ENCODE results near the gene PLA2R1.

PLA2R1 gene

DNA sequence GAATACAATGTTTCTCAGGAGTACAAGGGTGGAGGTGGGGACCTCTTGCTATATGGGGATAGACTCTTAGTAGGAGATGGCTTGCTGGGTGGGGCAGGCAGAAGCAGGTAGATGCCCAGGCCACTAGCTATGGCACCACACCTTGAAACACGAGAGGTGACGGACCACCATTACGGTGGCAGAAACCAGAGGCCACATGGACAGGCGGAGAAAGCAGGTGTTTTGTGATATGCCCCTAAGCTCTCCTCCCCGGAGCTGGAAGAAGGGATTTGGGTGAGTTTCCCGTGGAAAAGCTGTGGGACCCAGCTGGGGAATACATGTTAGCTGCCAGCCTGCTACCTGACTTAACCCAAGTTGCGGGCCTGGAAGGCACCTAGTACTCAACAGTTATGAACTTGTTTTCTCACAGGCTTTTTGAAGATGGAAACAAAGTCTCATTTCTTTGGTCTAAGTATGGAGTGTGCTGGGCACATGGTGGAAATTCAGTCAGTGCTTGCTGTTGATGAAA is 16.7 kb downstream of the PLA2R1 start:
- Histone ChIP-seq H2BK15ac (ENCODE audit: low read length) (no peak overlapping the region), H4K8ac (ENCODE audit: low read depth, low read length) (no peak overlapping the region), H3K4ac (ENCODE audit: low read length) (no peak overlapping the region), H3K18ac (ENCODE audit: low read length) (no peak overlapping the region), H2AFZ (ENCODE audit: low read length) (no peak overlapping the region), H3K4me2 (ENCODE audit: insufficient read depth, low read length, poor library complexity, severe bottlenecking) (no peak overlapping the region), H2BK12ac (ENCODE audit: low read length) (no peak overlapping the region), H4K91ac (ENCODE audit: low read depth, low read length, poor library complexity) (no peak overlapping the region), H3K23ac (ENCODE audit: low read depth, low read length, poor library complexity) (no peak overlapping the region), H3K36me3 (replicated peaks in 1 of 2; ENCODE audit: control insufficient read depth in 2 of 2, insufficient read depth in 2 of 2, low read length in 2 of 2) (no peaks in the 10 kb centered on the region), H3K27ac (replicated peaks; ENCODE audit: low read length) (no peak overlapping the region), H2BK5ac (ENCODE audit: low read length) (no peak overlapping the region), H2AK5ac (ENCODE audit: low read depth, low read length) (no peak overlapping the region), H3K27me3 (ENCODE audit: control insufficient read depth in 3 of 3, insufficient read depth in 3 of 3, low read depth in 1 of 3, low read length in 3 of 3) (peaks cover 0 to 11% (median 0%) of the 10 kb centered on the region in 3 experiments), H3K4me1 (ENCODE audit: control insufficient read depth in 2 of 2, insufficient read depth in 1 of 2, low read depth in 1 of 2, low read length in 2 of 2) (no peaks in the 10 kb centered on the region), H3K79me1 (ENCODE audit: low read depth, low read length) (no peaks in the 10 kb centered on the region), H3K9me3 (replicated peaks in 1 of 2; ENCODE audit: control insufficient read depth in 2 of 2, insufficient read depth in 1 of 2, low read depth in 1 of 2, low read length in 2 of 2) (no peaks in the 10 kb centered on the region), H3K14ac (ENCODE audit: low read length) (no peak overlapping the region), H2BK120ac (ENCODE audit: low read depth, low read length) (no peak overlapping the region), H3K4me3 (ENCODE audit: low read length in 2 of 2) (no peak overlapping the region), H3K9ac (ENCODE audit: low read depth, low read length, poor library complexity) (no peak overlapping the region)
- no peak for DNase-seq (ENCODE audit: low spot score)
- no CpG with 5 or more reads among the region's 7 CpGs for WGBS, 2 donors (ENCODE audit: extremely low coverage in 2 of 2, insufficient read length in 2 of 2, insufficient replicate concordance in 1 of 2)

DNA sequence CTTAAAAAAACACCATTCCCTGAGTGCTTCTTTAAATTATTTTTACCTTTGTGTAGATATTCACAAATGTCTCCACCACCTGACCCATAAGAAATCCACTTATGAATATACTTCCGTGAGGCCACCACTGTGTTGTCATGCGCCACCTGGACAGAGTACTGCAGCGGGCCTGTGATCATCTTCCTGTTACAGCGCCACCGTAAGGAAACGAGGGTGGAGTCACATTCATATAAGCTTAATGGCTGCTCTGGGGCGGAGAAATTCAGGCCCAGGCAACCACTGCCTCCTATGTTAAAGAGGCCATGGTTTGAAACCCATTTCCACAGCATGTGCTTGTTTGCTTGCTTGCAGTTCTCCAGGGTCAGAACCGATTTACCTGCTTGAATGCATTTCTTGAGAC is 17.7 kb downstream of the PLA2R1 start:
- no peak overlapping the region for H3K4me3 ChIP-seq (ENCODE audit: low read length in 2 of 2)
- no peak overlapping the region for H3K23ac ChIP-seq (ENCODE audit: low read depth, low read length, poor library complexity)
- no peaks in the 10 kb centered on the region for H3K4me1 ChIP-seq (ENCODE audit: control insufficient read depth in 2 of 2, insufficient read depth in 1 of 2, low read depth in 1 of 2, low read length in 2 of 2)
- H3K27ac ChIP-seq (replicated peaks; ENCODE audit: low read length), result no peak overlapping the region
- no peak overlapping the region for H2BK15ac ChIP-seq (ENCODE audit: low read length)
- no peak overlapping the region for H3K18ac ChIP-seq (ENCODE audit: low read length)
- no peak overlapping the region for H2BK120ac ChIP-seq (ENCODE audit: low read depth, low read length)
- H3K14ac ChIP-seq (ENCODE audit: low read length), result no peak overlapping the region
- no peak overlapping the region for H2AK5ac ChIP-seq (ENCODE audit: low read depth, low read length)
- no peak overlapping the region for H2AFZ ChIP-seq (ENCODE audit: low read length)
- WGBS, 2 donors (ENCODE audit: extremely low coverage in 2 of 2, insufficient read length in 2 of 2, insufficient replicate concordance in 1 of 2), result no CpG with 5 or more reads among the region's 8 CpGs
- no peak overlapping the region for H3K9ac ChIP-seq (ENCODE audit: low read depth, low read length, poor library complexity)
- no peaks in the 10 kb centered on the region for H3K79me1 ChIP-seq (ENCODE audit: low read depth, low read length)
- no peak overlapping the region for H4K91ac ChIP-seq (ENCODE audit: low read depth, low read length, poor library complexity)
- H2BK5ac ChIP-seq (ENCODE audit: low read length), result no peak overlapping the region
- no peaks in the 10 kb centered on the region for H3K9me3 ChIP-seq (replicated peaks in 1 of 2; ENCODE audit: control insufficient read depth in 2 of 2, insufficient read depth in 1 of 2, low read depth in 1 of 2, low read length in 2 of 2)
- no peak for DNase-seq (ENCODE audit: low spot score)
- no peak overlapping the region for H3K4ac ChIP-seq (ENCODE audit: low read length)
- H3K36me3 ChIP-seq (replicated peaks in 1 of 2; ENCODE audit: control insufficient read depth in 2 of 2, insufficient read depth in 2 of 2, low read length in 2 of 2), result no peaks in the 10 kb centered on the region
- H3K4me2 ChIP-seq (ENCODE audit: insufficient read depth, low read length, poor library complexity, severe bottlenecking), result no peak overlapping the region
- peaks cover 0 to 8% (median 0%) of the 10 kb centered on the region in 3 experiments for H3K27me3 ChIP-seq (ENCODE audit: control insufficient read depth in 3 of 3, insufficient read depth in 3 of 3, low read depth in 1 of 3, low read length in 3 of 3)
- H4K8ac ChIP-seq (ENCODE audit: low read depth, low read length), result no peak overlapping the region
- no peak overlapping the region for H2BK12ac ChIP-seq (ENCODE audit: low read length)

DNA sequence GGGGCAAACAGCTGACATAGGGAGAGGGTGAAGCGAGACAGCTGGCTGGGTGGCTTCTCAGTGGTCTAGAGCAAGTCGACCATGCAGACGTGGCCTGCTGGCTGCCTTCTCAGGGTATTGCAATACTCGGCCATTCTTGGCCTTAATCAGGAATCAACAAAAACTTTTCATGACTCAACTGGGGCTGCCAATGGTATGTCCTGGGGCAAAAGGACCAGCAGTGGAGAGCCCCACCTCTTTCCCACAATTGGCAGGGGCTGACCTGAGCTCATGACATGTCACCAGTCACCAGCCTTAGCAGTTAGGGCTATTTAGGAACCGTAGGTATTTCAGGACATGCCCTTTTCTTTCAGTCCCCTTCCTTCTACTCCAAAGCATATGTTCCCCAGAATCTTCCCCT is 19.1 kb downstream of the PLA2R1 start:
- H2BK12ac ChIP-seq (ENCODE audit: low read length), result no peak overlapping the region
- no peaks in the 10 kb centered on the region for H3K9me3 ChIP-seq (replicated peaks in 1 of 2; ENCODE audit: control insufficient read depth in 2 of 2, insufficient read depth in 1 of 2, low read depth in 1 of 2, low read length in 2 of 2)
- H3K18ac ChIP-seq (ENCODE audit: low read length), result no peak overlapping the region
- WGBS, 2 donors (ENCODE audit: extremely low coverage in 2 of 2, insufficient read length in 2 of 2, insufficient replicate concordance in 1 of 2), result no CpG with 5 or more reads among the region's 5 CpGs
- no peak overlapping the region for H2BK120ac ChIP-seq (ENCODE audit: low read depth, low read length)
- H3K14ac ChIP-seq (ENCODE audit: low read length), result no peak overlapping the region
- no peak overlapping the region for H2BK15ac ChIP-seq (ENCODE audit: low read length)
- no peak overlapping the region for H3K27ac ChIP-seq (replicated peaks; ENCODE audit: low read length)
- H2AK5ac ChIP-seq (ENCODE audit: low read depth, low read length), result no peak overlapping the region
- no peaks in the 10 kb centered on the region for H3K4me1 ChIP-seq (ENCODE audit: control insufficient read depth in 2 of 2, insufficient read depth in 1 of 2, low read depth in 1 of 2, low read length in 2 of 2)
- no peak overlapping the region for H3K23ac ChIP-seq (ENCODE audit: low read depth, low read length, poor library complexity)
- no peak overlapping the region for H4K91ac ChIP-seq (ENCODE audit: low read depth, low read length, poor library complexity)
- H3K4me3 ChIP-seq (ENCODE audit: low read length in 2 of 2), result no peak overlapping the region
- no peak overlapping the region for H2BK5ac ChIP-seq (ENCODE audit: low read length)
- no peak for DNase-seq (ENCODE audit: low spot score)
- no peaks in the 10 kb centered on the region for H3K79me1 ChIP-seq (ENCODE audit: low read depth, low read length)
- H3K9ac ChIP-seq (ENCODE audit: low read depth, low read length, poor library complexity), result no peak overlapping the region
- no peak overlapping the region for H2AFZ ChIP-seq (ENCODE audit: low read length)
- peaks cover 0 to 8% (median 0%) of the 10 kb centered on the region in 3 experiments for H3K27me3 ChIP-seq (ENCODE audit: control insufficient read depth in 3 of 3, insufficient read depth in 3 of 3, low read depth in 1 of 3, low read length in 3 of 3)
- no peak overlapping the region for H3K4me2 ChIP-seq (ENCODE audit: insufficient read depth, low read length, poor library complexity, severe bottlenecking)
- H3K4ac ChIP-seq (ENCODE audit: low read length), result no peak overlapping the region
- no peak overlapping the region for H4K8ac ChIP-seq (ENCODE audit: low read depth, low read length)
- no peaks in the 10 kb centered on the region for H3K36me3 ChIP-seq (replicated peaks in 1 of 2; ENCODE audit: control insufficient read depth in 2 of 2, insufficient read depth in 2 of 2, low read length in 2 of 2)

GRCh38 chr2:160042054-160042453 is 20.4 kb downstream of the PLA2R1 start:
- Histone ChIP-seq H3K27ac (replicated peaks; ENCODE audit: low read length) (no peak overlapping the region), H4K91ac (ENCODE audit: low read depth, low read length, poor library complexity) (no peak overlapping the region), H2BK15ac (ENCODE audit: low read length) (no peak overlapping the region), H3K79me1 (ENCODE audit: low read depth, low read length) (no peaks in the 10 kb centered on the region), H2BK120ac (ENCODE audit: low read depth, low read length) (no peak overlapping the region), H2BK5ac (ENCODE audit: low read length) (no peak overlapping the region), H3K36me3 (replicated peaks in 1 of 2; ENCODE audit: control insufficient read depth in 2 of 2, insufficient read depth in 2 of 2, low read length in 2 of 2) (no peaks in the 10 kb centered on the region), H3K4me1 (ENCODE audit: control insufficient read depth in 2 of 2, insufficient read depth in 1 of 2, low read depth in 1 of 2, low read length in 2 of 2) (peaks cover 0 to 2% of the 10 kb centered on the region in 2 donors), H4K8ac (ENCODE audit: low read depth, low read length) (no peak overlapping the region), H3K4me3 (ENCODE audit: low read length in 2 of 2) (no peak overlapping the region), H3K4me2 (ENCODE audit: insufficient read depth, low read length, poor library complexity, severe bottlenecking) (no peak overlapping the region), H3K18ac (ENCODE audit: low read length) (no peak overlapping the region), H3K4ac (ENCODE audit: low read length) (no peak overlapping the region), H2BK12ac (ENCODE audit: low read length) (no peak overlapping the region), H2AFZ (ENCODE audit: low read length) (no peak overlapping the region), H3K9me3 (replicated peaks in 1 of 2; ENCODE audit: control insufficient read depth in 2 of 2, insufficient read depth in 1 of 2, low read depth in 1 of 2, low read length in 2 of 2) (no peaks in the 10 kb centered on the region), H3K9ac (ENCODE audit: low read depth, low read length, poor library complexity) (no peak overlapping the region), H3K14ac (ENCODE audit: low read length) (no peak overlapping the region), H2AK5ac (ENCODE audit: low read depth, low read length) (no peak overlapping the region), H3K27me3 (ENCODE audit: control insufficient read depth in 3 of 3, insufficient read depth in 3 of 3, low read depth in 1 of 3, low read length in 3 of 3) (peaks cover 0 to 8% (median 0%) of the 10 kb centered on the region in 3 experiments), H3K23ac (ENCODE audit: low read depth, low read length, poor library complexity) (no peak overlapping the region)
- WGBS, 2 donors (ENCODE audit: extremely low coverage in 2 of 2, insufficient read length in 2 of 2, insufficient replicate concordance in 1 of 2), result no CpG with 5 or more reads among the region's 7 CpGs
- DNase-seq (ENCODE audit: low spot score), result no peak

All from neuronal stem cell (in vitro differentiated cells).